Mesenchymal stem cell (in vitro differentiated cells and primary cell): ENCODE results near the gene IGFL4.

Experiments
- DNase-seq: peaks from one replicate; pipeline ENCODE4 v3.0.0-alpha.2; 2013
- H2AFZ ChIP-seq: one replicate; pipeline ENCODE4 v1.6.1; 2013; ENCODE audit warnings: low read depth, mild to moderate bottlenecking, control low read depth, inconsistent platforms, low read length, moderate library complexity
- H2AK5ac ChIP-seq: 2 replicates; pipeline ENCODE4 v1.6.1; 2013; ENCODE audit warnings: low read length, moderate library complexity, mild to moderate bottlenecking, inconsistent platforms; ENCODE audit not compliant: severe bottlenecking
- H2BK120ac ChIP-seq: one replicate; pipeline ENCODE4 v1.6.1; 2013; ENCODE audit warnings: low read depth, mild to moderate bottlenecking, inconsistent platforms, low read length, moderate library complexity
- H2BK12ac ChIP-seq, 2 experiments: one replicate each; pipeline ENCODE4 v1.6.1; 2013; ENCODE audit warnings: inconsistent platforms in 2 of 2, low read length in 2 of 2, mild to moderate bottlenecking in 2 of 2, moderate library complexity in 2 of 2, control low read depth in 1 of 2
- H2BK15ac ChIP-seq: one replicate; pipeline ENCODE4 v1.6.1; 2013; ENCODE audit warnings: mild to moderate bottlenecking, low read depth, inconsistent platforms; ENCODE audit not compliant: poor library complexity, severe bottlenecking
- H2BK5ac ChIP-seq: 2 replicates; pipeline ENCODE4 v1.6.1; 2013; ENCODE audit warnings: low read depth, mild to moderate bottlenecking, low read length, control low read depth, inconsistent platforms; ENCODE audit not compliant: poor library complexity, severe bottlenecking
- H3K14ac ChIP-seq, 2 experiments: one replicate each; pipeline ENCODE4 v1.6.1; 2013; ENCODE audit warnings: inconsistent platforms in 2 of 2, low read length in 2 of 2, control low read depth in 1 of 2, mild to moderate bottlenecking in 1 of 2, moderate library complexity in 1 of 2
- H3K18ac ChIP-seq, 2 experiments: one replicate each; pipeline ENCODE4 v1.6.1; 2013; ENCODE audit warnings: inconsistent platforms in 2 of 2, low read length in 2 of 2, control low read depth in 1 of 2, low read depth in 1 of 2, mild to moderate bottlenecking in 1 of 2
- H3K23ac ChIP-seq, 2 experiments: one replicate each; pipeline ENCODE4 v1.6.1; 2013; ENCODE audit warnings: inconsistent platforms in 2 of 2, low read length in 2 of 2, mild to moderate bottlenecking in 2 of 2, moderate library complexity in 2 of 2, control low read depth in 1 of 2
- H3K27ac ChIP-seq: 2 replicates; pipeline ENCODE4 v1.5.1; 2013; ENCODE audit warnings: mild to moderate bottlenecking, moderate library complexity, low read length, control low read depth, inconsistent platforms; ENCODE audit not compliant: poor library complexity, severe bottlenecking
- H3K27me3 ChIP-seq, 2 experiments: 2 replicates each; pipeline versions ENCODE4 v1.6.1 to v1.7.0; 2013; ENCODE audit warnings: low read length in 2 of 2, mild to moderate bottlenecking in 2 of 2, moderate library complexity in 2 of 2, control low read depth in 1 of 2, inconsistent platforms in 1 of 2; ENCODE audit not compliant: control insufficient read depth in 1 of 2, insufficient read depth in 1 of 2
- H3K36me3 ChIP-seq, 2 experiments: 2 replicates each; pipeline versions ENCODE4 v1.6.1 to v1.7.0; 2013; ENCODE audit warnings: low read length in 2 of 2, control low read depth in 1 of 2, inconsistent platforms in 1 of 2, low read depth in 1 of 2, mild to moderate bottlenecking in 1 of 2; ENCODE audit not compliant: insufficient read depth in 2 of 2, control insufficient read depth in 1 of 2
- H3K4ac ChIP-seq, 2 experiments: one replicate each; pipeline ENCODE4 v1.6.1; 2013; ENCODE audit warnings: inconsistent platforms in 2 of 2, low read length in 2 of 2, mild to moderate bottlenecking in 2 of 2, moderate library complexity in 2 of 2, control low read depth in 1 of 2, low read depth in 1 of 2
- H3K4me1 ChIP-seq: 2 replicates; pipeline ENCODE4 v1.6.1; 2013; ENCODE audit warnings: low read depth, low read length, control low read depth; ENCODE audit not compliant: control insufficient read depth, insufficient read depth
- H3K4me2 ChIP-seq: 2 replicates; pipeline ENCODE4 v1.6.1; 2013; ENCODE audit warnings: low read length, mild to moderate bottlenecking, inconsistent platforms; ENCODE audit not compliant: poor library complexity, severe bottlenecking
- H3K4me3 ChIP-seq, 2 experiments: 2 replicates each; pipeline versions ENCODE4 v1.5.1 to v1.7.0; 2013; ENCODE audit warnings: low read length in 2 of 2, mild to moderate bottlenecking in 2 of 2, control low read depth in 1 of 2, low read depth in 1 of 2; ENCODE audit not compliant: insufficient read depth in 1 of 2
- H3K79me1 ChIP-seq: replicated peaks from 2 replicates; pipeline ENCODE4 v1.6.1; 2013; ENCODE audit warnings: mild to moderate bottlenecking, control low read depth, low read length, inconsistent platforms; ENCODE audit not compliant: poor library complexity, severe bottlenecking
- H3K9ac ChIP-seq: 2 replicates; pipeline ENCODE4 v1.7.0; 2013; ENCODE audit warnings: mild to moderate bottlenecking, low read length, moderate library complexity
- H3K9me3 ChIP-seq: 2 replicates; pipeline ENCODE4 v1.7.0; 2013; ENCODE audit warnings: mild to moderate bottlenecking, low read length; ENCODE audit not compliant: control insufficient read depth
- H4K8ac ChIP-seq: one replicate; pipeline ENCODE4 v1.6.1; 2013; ENCODE audit warnings: inconsistent platforms, mild to moderate bottlenecking, low read length, moderate library complexity
- H4K91ac ChIP-seq: one replicate; pipeline ENCODE4 v1.6.1; 2013; ENCODE audit warnings: mild to moderate bottlenecking, low read length, inconsistent platforms
- WGBS: methylation state at CpG from one replicate; pipeline ENCODE4 v1.1.7; 2013; ENCODE audit warnings: mixed read lengths; 5-methylcytosine and 5-hydroxymethylcytosine counted together

IGFL4 gene

DNA sequence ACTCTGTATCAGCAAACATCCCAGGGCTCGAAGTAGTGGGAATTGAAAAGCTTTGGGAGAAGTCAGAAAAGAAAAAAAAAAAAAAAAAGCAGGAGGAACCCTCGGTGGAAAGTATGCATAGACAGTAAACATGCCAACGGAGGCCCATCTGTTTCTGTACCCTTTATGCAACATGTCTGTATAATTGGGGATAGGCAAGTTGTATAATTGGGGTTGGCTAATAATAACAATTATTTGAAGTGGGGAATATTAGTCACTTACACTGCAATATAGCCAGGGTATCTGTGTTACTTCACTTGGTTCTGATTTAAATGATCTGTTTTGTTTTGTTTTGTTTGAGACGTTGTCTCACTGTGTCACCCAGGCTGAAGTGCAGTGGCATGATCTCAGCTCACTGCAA is 12.1 kb upstream of the IGFL4 start:
- H3K4me2 ChIP-seq, result no peak overlapping the region
- H3K36me3 ChIP-seq, result no peaks in the 10 kb centered on the region
- no peak for DNase-seq

GRCh38 chr19:46049597-46049996 is 8.8 kb upstream of the IGFL4 start:
- Histone ChIP-seq H3K9me3 (peaks cover 28% of the 10 kb centered on the region), H2AK5ac (no peak overlapping the region), H3K23ac (no peak overlapping the region), H4K8ac (no peak overlapping the region), H3K14ac (no peak overlapping the region), H4K91ac (no peak overlapping the region), H3K27ac (no peak overlapping the region), H3K4ac (no peak overlapping the region), H2BK15ac (no peak overlapping the region), H3K36me3 (no peaks in the 10 kb centered on the region), H3K9ac (no peak overlapping the region), H2BK120ac (no peak overlapping the region), H3K18ac (no peak overlapping the region), H2AFZ (no peak overlapping the region), H3K27me3 (peaks cover 22 to 77% of the 10 kb centered on the region in 2 experiments), H2BK5ac (no peak overlapping the region), H3K4me1 (no peaks in the 10 kb centered on the region), H3K4me3 (no peak overlapping the region), H2BK12ac (no peak overlapping the region), H3K4me2 (no peak overlapping the region), H3K79me1 (no peaks in the 10 kb centered on the region)
- 51% methylated on average over 7 of the region's 7 CpGs for WGBS
- no peak for DNase-seq

More for the DNA sequence above, 12.1 kb upstream of the IGFL4 start:
- Histone ChIP-seq H3K4ac (no peak overlapping the region), H4K8ac (no peak overlapping the region), H3K4me3 (no peak overlapping the region), H3K9ac (no peak overlapping the region), H2BK12ac (no peak overlapping the region), H3K9me3 (peaks cover 11% of the 10 kb centered on the region), H3K18ac (no peak overlapping the region), H2AFZ (no peak overlapping the region), H4K91ac (no peak overlapping the region), H3K23ac (no peak overlapping the region), H3K14ac (no peak overlapping the region), H3K79me1 (no peaks in the 10 kb centered on the region), H3K27ac (no peak overlapping the region), H3K4me1 (no peaks in the 10 kb centered on the region), H2BK5ac (no peak overlapping the region), H3K27me3 (peaks cover 26 to 78% of the 10 kb centered on the region in 2 experiments), H2BK15ac (no peak overlapping the region), H2BK120ac (no peak overlapping the region), H2AK5ac (no peak overlapping the region)
- WGBS, result 59% methylated on average over 4 of the region's 4 CpGs

DNA sequence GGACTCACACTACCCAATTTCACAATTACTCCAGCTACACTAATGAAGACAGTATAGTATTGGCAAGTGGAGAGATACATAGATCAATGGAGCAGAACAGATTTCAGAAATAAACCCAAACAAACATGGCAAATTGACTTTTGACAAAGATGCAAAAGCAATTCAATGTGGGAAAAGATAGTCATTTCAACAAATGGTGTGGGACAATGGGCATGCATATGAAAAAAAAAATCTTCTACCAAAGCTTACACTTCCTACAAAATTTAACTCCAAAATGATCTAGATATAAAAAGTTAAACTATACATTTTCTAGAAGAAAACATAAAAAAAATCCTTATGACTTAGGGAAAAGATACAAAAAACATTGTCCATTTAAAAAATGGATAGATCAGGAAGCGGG is 2.7 kb upstream of the IGFL4 start:
- Histone ChIP-seq H3K23ac (no peak overlapping the region), H2BK15ac (no peak overlapping the region)
- WGBS, result 79% methylated on average over 1 of the region's 1 CpG

GRCh38 chr19:46042252-46042883 is 1.6 kb upstream of the IGFL4 start:
- Histone ChIP-seq H3K4me3 (no peak overlapping the region), H3K79me1 (no peaks in the 10 kb centered on the region), H2BK15ac (no peak overlapping the region), H2BK12ac (no peak overlapping the region), H3K4me1 (no peaks in the 10 kb centered on the region), H3K27ac (no peak overlapping the region), H3K14ac (no peak overlapping the region), H3K23ac (no peak overlapping the region), H2AFZ (no peak overlapping the region), H4K91ac (no peak overlapping the region), H2BK5ac (no peak overlapping the region), H3K27me3 (peaks cover 47 to 70% of the 10 kb centered on the region in 2 experiments), H3K9ac (no peak overlapping the region), H3K4ac (no peak overlapping the region), H2BK120ac (no peak overlapping the region), H3K9me3 (peaks cover 57% of the 10 kb centered on the region), H3K18ac (no peak overlapping the region), H2AK5ac (no peak overlapping the region), H3K36me3 (no peaks in the 10 kb centered on the region), H4K8ac (no peak overlapping the region), H3K4me2 (no peak overlapping the region)
- no peak for DNase-seq
- WGBS, result 87% methylated on average over 2 of the region's 5 CpGs

More for the DNA sequence above, 2.7 kb upstream of the IGFL4 start:
- H3K4me2 ChIP-seq, result no peak overlapping the region
- H2AFZ ChIP-seq, result no peak overlapping the region
- no peaks in the 10 kb centered on the region for H3K36me3 ChIP-seq
- peaks cover 46 to 79% of the 10 kb centered on the region in 2 experiments for H3K27me3 ChIP-seq
- H3K14ac ChIP-seq, result no peak overlapping the region
- H3K4ac ChIP-seq, result no peak overlapping the region
- no peaks in the 10 kb centered on the region for H3K79me1 ChIP-seq
- H4K91ac ChIP-seq, result no peak overlapping the region
- no peak overlapping the region for H3K4me3 ChIP-seq
- DNase-seq, result no peak
- H4K8ac ChIP-seq, result no peak overlapping the region
- no peak overlapping the region for H3K27ac ChIP-seq
- H3K18ac ChIP-seq, result no peak overlapping the region
- no peak overlapping the region for H2BK12ac ChIP-seq
- no peak overlapping the region for H3K9ac ChIP-seq
- H2BK120ac ChIP-seq, result no peak overlapping the region
- H3K4me1 ChIP-seq, result no peaks in the 10 kb centered on the region
- H2AK5ac ChIP-seq, result no peak overlapping the region
- H3K9me3 ChIP-seq, result peaks cover 57% of the 10 kb centered on the region
- H2BK5ac ChIP-seq, result no peak overlapping the region
